K562 (cell line): ENCODE data around the gene TARS3. TPM values are rescaled to one million over a fixed set of nuclear protein-coding genes. Genes with fewer than 3 reads are reported as not detected.

ENCODE experiments used
- CSDE1 ChIP-seq, 2 experiments: fragments of 450-650 bp; IDR thresholded peaks; 2 replicates each; pipeline ENCODE4 v1.6.1; 2016; ENCODE audit warnings: mild to moderate bottlenecking in 1 of 2
- KAT2B ChIP-seq: IDR thresholded peaks from one replicate; pipeline ENCODE4 v1.6.1; 2012; ENCODE audit warnings: low read depth, mild to moderate bottlenecking, control low read depth, inconsistent platforms, low read length, moderate library complexity
- PCBP1 ChIP-seq: fragments of 200-400 bp; formaldehyde crosslinking; IDR thresholded peaks from 2 replicates; pipeline ENCODE4 v1.6.1; 2018; ENCODE audit warnings: mild to moderate bottlenecking, low read depth, low read length; ENCODE audit not compliant: poor library complexity, severe bottlenecking
- POLR2H ChIP-seq: IDR thresholded peaks from 2 replicates; pipeline ENCODE4 v1.6.1; 2016; ENCODE audit warnings: missing genetic modification characterization, low read depth, mild to moderate bottlenecking, control low read depth, missing compliant biosample characterization, moderate library complexity
- ZNF143 ChIP-seq: sonication (generic); formaldehyde crosslinking; IDR thresholded peaks from 2 replicates; pipeline ENCODE4 v1.9.0; 2022; ENCODE audit warnings: mild to moderate bottlenecking, missing genetic modification reagents
- polyA plus RNA-seq, 8 experiments: library from polyadenylated mRNA; depleted of rRNA in 4 of 8; stranded (reverse) in 5 of 8; unstranded in 3 of 8; fragments of >200 nt; fragmentation: Nextera tagmentation in 2 of 8; fragmentation: Illumina TruSeq in 1 of 8; extraction: Ambion mirVana in 2 of 8; extraction: Trizol in 1 of 8; gene quantifications; 2 replicates each; pipeline versions ENCODE4 v1.2.1 to v1.2.3, GENCODE V29; 2011 to 2014; ENCODE audit warnings: inconsistent platforms in 1 of 8, missing spikeins in 1 of 8
- total RNA-seq, 7 experiments: library from RNA; depleted of rRNA in 6 of 7; stranded (reverse); fragments of >200 nt in 6 of 7; fragmentation: Illumina TruSeq in 2 of 7; extraction: Trizol in 2 of 7; gene quantifications; 2 replicates each; pipeline versions ENCODE4 v1.2.1 to v1.2.3, GENCODE V29; 2011 to 2021; ENCODE audit warnings: low replicate concordance in 1 of 7
- TF ChIP-seq, protein P1 (sequence below): fragments of 450-650 bp; IDR thresholded peaks from 2 replicates; pipeline ENCODE4 v1.6.1; 2016; ENCODE audit warnings: low read depth
- TF ChIP-seq, protein P2 (sequence below): fragments of 250-450 bp; sonication (Bioruptor Pico); IDR thresholded peaks from 2 replicates; pipeline ENCODE4 v1.4.0; 2020

The TARS3 gene
- total and polyA plus RNA-seq, 9 of the 15 experiments (the other 6 are each of a cell fraction or from before 2014, with no cell fraction given), result 2.1 to 14.7 (median 9.8) TPM

DNA sequence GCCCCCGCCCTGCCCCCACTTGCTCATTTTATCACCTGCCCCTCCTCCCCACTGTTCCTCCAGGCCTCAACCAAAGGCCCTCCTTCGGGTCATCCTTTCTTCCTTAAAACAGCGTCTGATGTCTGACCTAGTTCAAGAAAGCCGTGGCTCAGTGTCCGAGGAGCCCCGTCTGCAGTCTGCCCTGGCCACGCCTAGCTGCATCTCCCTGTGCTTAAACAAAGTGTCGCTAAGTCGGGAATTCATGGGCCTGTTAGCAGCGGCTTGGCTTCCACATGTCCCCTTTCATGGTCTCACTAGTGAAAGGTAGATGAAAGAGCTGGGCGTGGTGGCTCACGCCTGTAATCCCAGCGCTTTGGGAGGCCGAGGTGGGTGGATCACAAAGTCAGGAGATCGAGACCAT is 113.3 kb downstream of the TARS3 start (continued):
- TF ChIP-seq, protein P1, sequence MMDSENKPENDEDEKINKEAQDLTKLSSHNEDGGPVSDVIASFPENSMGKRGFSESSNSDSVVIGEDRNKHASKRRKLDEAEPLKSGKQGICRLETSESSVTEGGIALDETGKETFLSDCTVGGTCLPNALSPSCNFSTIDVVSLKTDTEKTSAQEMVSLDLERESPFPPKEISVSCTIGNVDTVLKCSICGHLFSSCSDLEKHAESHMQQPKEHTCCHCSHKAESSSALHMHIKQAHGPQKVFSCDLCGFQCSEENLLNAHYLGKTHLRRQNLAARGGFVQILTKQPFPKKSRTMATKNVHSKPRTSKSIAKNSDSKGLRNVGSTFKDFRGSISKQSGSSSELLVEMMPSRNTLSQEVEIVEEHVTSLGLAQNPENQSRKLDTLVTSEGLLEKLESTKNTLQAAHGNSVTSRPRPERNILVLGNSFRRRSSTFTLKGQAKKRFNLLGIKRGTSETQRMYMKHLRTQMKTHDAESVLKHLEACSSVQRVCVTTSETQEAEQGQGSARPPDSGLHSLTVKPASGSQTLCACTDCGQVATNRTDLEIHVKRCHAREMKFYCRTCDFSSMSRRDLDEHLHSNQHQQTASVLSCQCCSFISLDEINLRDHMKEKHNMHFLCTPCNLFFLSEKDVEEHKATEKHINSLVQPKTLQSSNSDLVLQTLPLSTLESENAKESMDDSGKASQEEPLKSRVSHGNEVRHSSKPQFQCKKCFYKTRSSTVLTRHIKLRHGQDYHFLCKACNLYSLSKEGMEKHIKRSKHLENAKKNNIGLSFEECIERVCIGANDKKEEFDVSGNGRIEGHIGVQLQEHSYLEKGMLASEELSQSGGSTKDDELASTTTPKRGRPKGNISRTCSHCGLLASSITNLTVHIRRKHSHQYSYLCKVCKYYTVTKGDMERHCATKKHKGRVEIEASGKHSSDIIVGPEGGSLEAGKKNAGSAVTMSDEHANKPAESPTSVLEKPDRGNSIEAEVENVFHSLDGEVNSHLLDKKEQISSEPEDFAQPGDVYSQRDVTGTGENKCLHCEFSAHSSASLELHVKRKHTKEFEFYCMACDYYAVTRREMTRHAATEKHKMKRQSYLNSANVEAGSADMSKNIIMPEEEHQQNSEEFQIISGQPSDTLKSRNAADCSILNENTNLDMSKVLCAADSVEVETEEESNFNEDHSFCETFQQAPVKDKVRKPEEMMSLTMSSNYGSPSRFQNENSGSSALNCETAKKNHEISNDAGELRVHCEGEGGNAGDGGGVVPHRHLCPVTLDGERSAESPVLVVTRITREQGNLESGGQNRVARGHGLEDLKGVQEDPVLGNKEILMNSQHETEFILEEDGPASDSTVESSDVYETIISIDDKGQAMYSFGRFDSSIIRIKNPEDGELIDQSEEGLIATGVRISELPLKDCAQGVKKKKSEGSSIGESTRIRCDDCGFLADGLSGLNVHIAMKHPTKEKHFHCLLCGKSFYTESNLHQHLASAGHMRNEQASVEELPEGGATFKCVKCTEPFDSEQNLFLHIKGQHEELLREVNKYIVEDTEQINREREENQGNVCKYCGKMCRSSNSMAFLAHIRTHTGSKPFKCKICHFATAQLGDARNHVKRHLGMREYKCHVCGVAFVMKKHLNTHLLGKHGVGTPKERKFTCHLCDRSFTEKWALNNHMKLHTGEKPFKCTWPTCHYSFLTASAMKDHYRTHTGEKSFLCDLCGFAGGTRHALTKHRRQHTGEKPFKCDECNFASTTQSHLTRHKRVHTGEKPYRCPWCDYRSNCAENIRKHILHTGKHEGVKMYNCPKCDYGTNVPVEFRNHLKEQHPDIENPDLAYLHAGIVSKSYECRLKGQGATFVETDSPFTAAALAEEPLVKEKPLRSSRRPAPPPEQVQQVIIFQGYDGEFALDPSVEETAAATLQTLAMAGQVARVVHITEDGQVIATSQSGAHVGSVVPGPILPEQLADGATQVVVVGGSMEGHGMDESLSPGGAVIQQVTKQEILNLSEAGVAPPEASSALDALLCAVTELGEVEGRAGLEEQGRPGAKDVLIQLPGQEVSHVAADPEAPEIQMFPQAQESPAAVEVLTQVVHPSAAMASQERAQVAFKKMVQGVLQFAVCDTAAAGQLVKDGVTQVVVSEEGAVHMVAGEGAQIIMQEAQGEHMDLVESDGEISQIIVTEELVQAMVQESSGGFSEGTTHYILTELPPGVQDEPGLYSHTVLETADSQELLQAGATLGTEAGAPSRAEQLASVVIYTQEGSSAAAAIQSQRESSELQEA, result no peak
- TF ChIP-seq CSDE1 (IDR thresholded peaks at IDR 0.05) (no peak), ZNF143 (CRISPR knock-in tag) (no peak), KAT2B (no peak), POLR2H (no peak), PCBP1 (no peak)
- TF ChIP-seq, protein P2, sequence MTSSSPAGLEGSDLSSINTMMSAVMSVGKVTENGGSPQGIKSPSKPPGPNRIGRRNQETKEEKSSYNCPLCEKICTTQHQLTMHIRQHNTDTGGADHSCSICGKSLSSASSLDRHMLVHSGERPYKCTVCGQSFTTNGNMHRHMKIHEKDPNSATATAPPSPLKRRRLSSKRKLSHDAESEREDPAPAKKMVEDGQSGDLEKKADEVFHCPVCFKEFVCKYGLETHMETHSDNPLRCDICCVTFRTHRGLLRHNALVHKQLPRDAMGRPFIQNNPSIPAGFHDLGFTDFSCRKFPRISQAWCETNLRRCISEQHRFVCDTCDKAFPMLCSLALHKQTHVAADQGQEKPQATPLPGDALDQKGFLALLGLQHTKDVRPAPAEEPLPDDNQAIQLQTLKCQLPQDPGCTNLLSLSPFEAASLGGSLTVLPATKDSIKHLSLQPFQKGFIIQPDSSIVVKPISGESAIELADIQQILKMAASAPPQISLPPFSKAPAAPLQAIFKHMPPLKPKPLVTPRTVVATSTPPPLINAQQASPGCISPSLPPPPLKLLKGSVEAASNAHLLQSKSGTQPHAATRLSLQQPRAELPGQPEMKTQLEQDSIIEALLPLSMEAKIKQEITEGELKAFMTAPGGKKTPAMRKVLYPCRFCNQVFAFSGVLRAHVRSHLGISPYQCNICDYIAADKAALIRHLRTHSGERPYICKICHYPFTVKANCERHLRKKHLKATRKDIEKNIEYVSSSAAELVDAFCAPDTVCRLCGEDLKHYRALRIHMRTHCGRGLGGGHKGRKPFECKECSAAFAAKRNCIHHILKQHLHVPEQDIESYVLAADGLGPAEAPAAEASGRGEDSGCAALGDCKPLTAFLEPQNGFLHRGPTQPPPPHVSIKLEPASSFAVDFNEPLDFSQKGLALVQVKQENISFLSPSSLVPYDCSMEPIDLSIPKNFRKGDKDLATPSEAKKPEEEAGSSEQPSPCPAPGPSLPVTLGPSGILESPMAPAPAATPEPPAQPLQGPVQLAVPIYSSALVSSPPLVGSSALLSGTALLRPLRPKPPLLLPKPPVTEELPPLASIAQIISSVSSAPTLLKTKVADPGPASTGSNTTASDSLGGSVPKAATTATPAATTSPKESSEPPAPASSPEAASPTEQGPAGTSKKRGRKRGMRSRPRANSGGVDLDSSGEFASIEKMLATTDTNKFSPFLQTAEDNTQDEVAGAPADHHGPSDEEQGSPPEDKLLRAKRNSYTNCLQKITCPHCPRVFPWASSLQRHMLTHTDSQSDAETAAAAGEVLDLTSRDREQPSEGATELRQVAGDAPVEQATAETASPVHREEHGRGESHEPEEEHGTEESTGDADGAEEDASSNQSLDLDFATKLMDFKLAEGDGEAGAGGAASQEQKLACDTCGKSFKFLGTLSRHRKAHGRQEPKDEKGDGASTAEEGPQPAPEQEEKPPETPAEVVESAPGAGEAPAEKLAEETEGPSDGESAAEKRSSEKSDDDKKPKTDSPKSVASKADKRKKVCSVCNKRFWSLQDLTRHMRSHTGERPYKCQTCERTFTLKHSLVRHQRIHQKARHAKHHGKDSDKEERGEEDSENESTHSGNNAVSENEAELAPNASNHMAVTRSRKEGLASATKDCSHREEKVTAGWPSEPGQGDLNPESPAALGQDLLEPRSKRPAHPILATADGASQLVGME (CRISPR knock-in tag), result no peak
